Measurements from ENCODE around the gene FER. TPM values are rescaled to one million over a fixed set of nuclear protein-coding genes. Genes with fewer than 3 reads are reported as not detected.

FER gene
- polyA plus RNA-seq, 1 donor (not counting 4 experiments of a cell fraction or from before 2014, with no cell fraction given), result 17.1 TPM

- Histone ChIP-seq H3K27ac (ENCODE audit: control insufficient read depth, insufficient read depth, low read length) (no peak overlapping the region), H3K4me1 (ENCODE audit: control insufficient read depth, extremely low read depth, insufficient read depth, low read length) (no peaks in the 10 kb centered on the region), H3K79me2 (ENCODE audit: control insufficient read depth, insufficient read depth, low read length) (no peaks in the 10 kb centered on the region), H2AFZ (ENCODE audit: control insufficient read depth, low read length) (no peak overlapping the region), H4K20me1 (ENCODE audit: control insufficient read depth, extremely low read depth, insufficient read depth, low read length) (no peaks in the 10 kb centered on the region), H3K36me3 (ENCODE audit: control insufficient read depth in 2 of 2, extremely low read depth in 1 of 2, insufficient read depth in 2 of 2, low read length in 2 of 2) (no peaks in the 10 kb centered on the region), H3K4me3 (ENCODE audit: control insufficient read depth in 2 of 3, extremely low read depth in 1 of 3, insufficient read depth in 2 of 3, low read depth in 1 of 3, low read length in 3 of 3) (no peak overlapping the region), H3K9me1 (ENCODE audit: control insufficient read depth, extremely low read depth, insufficient read depth, low read length) (no peaks in the 10 kb centered on the region), H3K9me3 (ENCODE audit: control insufficient read depth, low read depth, low read length) (no peaks in the 10 kb centered on the region), H3K27me3 (ENCODE audit: control insufficient read depth, extremely low read depth, insufficient read depth, low read length) (no peaks in the 10 kb centered on the region), H3K4me2 (ENCODE audit: control insufficient read depth, extremely low read depth, insufficient read depth, low read depth, low read length) (no peak overlapping the region), H3K9ac (ENCODE audit: control insufficient read depth, extremely low read depth, insufficient read depth, low read length) (no peak overlapping the region)
- TF ChIP-seq EZH2 (IDR thresholded peaks at IDR 0.05; ENCODE audit: low read length), result no peak
- TF ChIP-seq, protein P1, sequence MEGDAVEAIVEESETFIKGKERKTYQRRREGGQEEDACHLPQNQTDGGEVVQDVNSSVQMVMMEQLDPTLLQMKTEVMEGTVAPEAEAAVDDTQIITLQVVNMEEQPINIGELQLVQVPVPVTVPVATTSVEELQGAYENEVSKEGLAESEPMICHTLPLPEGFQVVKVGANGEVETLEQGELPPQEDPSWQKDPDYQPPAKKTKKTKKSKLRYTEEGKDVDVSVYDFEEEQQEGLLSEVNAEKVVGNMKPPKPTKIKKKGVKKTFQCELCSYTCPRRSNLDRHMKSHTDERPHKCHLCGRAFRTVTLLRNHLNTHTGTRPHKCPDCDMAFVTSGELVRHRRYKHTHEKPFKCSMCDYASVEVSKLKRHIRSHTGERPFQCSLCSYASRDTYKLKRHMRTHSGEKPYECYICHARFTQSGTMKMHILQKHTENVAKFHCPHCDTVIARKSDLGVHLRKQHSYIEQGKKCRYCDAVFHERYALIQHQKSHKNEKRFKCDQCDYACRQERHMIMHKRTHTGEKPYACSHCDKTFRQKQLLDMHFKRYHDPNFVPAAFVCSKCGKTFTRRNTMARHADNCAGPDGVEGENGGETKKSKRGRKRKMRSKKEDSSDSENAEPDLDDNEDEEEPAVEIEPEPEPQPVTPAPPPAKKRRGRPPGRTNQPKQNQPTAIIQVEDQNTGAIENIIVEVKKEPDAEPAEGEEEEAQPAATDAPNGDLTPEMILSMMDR (optimal IDR thresholded peaks at IDR 0.05 in 1 of 3, IDR thresholded peaks at IDR 0.05 in 1 of 3, conservative IDR thresholded peaks at IDR 0.05 in 1 of 3; ENCODE audit: extremely low read depth in 1 of 3, insufficient read depth in 2 of 3, low read length in 3 of 3), result no peak
- FAIRE-seq (no peak), DNase-seq (ENCODE audit: low read depth, low spot score) (no peak)
- dilution Hi-C loops (cut with MboI; ENCODE audit: extremely low pct_ligation_motif_present, low sequenced_read_pairs), result no loop called here
These were observed 8.3 kb upstream of the FER start for GRCh38 chr5:108739376-108739775.

GRCh38 chr5:108739906-108740305 is 7.8 kb upstream of the FER start:
- H3K4me3 ChIP-seq (ENCODE audit: control insufficient read depth in 2 of 3, extremely low read depth in 1 of 3, insufficient read depth in 2 of 3, low read depth in 1 of 3, low read length in 3 of 3), result no peak overlapping the region
- dilution Hi-C loops (cut with MboI; ENCODE audit: extremely low pct_ligation_motif_present, low sequenced_read_pairs), result no loop called here
- H3K27ac ChIP-seq (ENCODE audit: control insufficient read depth, insufficient read depth, low read length), result no peak overlapping the region
- H3K27me3 ChIP-seq (ENCODE audit: control insufficient read depth, extremely low read depth, insufficient read depth, low read length), result no peaks in the 10 kb centered on the region
- H3K9me3 ChIP-seq (ENCODE audit: control insufficient read depth, low read depth, low read length), result no peaks in the 10 kb centered on the region
- no peaks in the 10 kb centered on the region for H3K9me1 ChIP-seq (ENCODE audit: control insufficient read depth, extremely low read depth, insufficient read depth, low read length)
- H3K36me3 ChIP-seq (ENCODE audit: control insufficient read depth in 2 of 2, extremely low read depth in 1 of 2, insufficient read depth in 2 of 2, low read length in 2 of 2), result no peaks in the 10 kb centered on the region
- H3K79me2 ChIP-seq (ENCODE audit: control insufficient read depth, insufficient read depth, low read length), result no peaks in the 10 kb centered on the region
- H3K4me1 ChIP-seq (ENCODE audit: control insufficient read depth, extremely low read depth, insufficient read depth, low read length), result no peaks in the 10 kb centered on the region
- FAIRE-seq, result no peak
- no peak overlapping the region for H2AFZ ChIP-seq (ENCODE audit: control insufficient read depth, low read length)
- TF ChIP-seq, protein P1 (optimal IDR thresholded peaks at IDR 0.05 in 1 of 3, IDR thresholded peaks at IDR 0.05 in 1 of 3, conservative IDR thresholded peaks at IDR 0.05 in 1 of 3; ENCODE audit: extremely low read depth in 1 of 3, insufficient read depth in 2 of 3, low read length in 3 of 3), result no peak
- no peak for TF ChIP-seq EZH2 (IDR thresholded peaks at IDR 0.05; ENCODE audit: low read length)
- no peaks in the 10 kb centered on the region for H4K20me1 ChIP-seq (ENCODE audit: control insufficient read depth, extremely low read depth, insufficient read depth, low read length)
- DNase-seq (ENCODE audit: low read depth, low spot score), result no peak
- no peak overlapping the region for H3K9ac ChIP-seq (ENCODE audit: control insufficient read depth, extremely low read depth, insufficient read depth, low read length)
- no peak overlapping the region for H3K4me2 ChIP-seq (ENCODE audit: control insufficient read depth, extremely low read depth, insufficient read depth, low read depth, low read length)

Data from keratinocyte (primary cell).